Activated T-helper 2 cell treated with anti-CD3 and anti-CD28 coated beads, Interferon-gamma antibody, Interleukin-2, Interleukin-4, amounts not matched to agents 10 μg/mL and 5 μg/mL and 100 μg/mL, durations not matched to agents 14 hours and 24 hours and 36 hours (primary cell): Measurements from ENCODE around the gene C3orf80. TPM values are rescaled to one million over a fixed set of nuclear protein-coding genes. Genes with fewer than 3 reads are reported as not detected.
"Not testable (repeated sequence)": the region's sequence is repeated elsewhere in the genome, so short reads cannot be mapped to it uniquely, and the experiment has no call there.

ENCODE experiments used
- DNase-seq: peaks from one replicate; pipeline ENCODE4 v3.0.0; 2021; ENCODE audit warnings: low spot score
- H3K27ac Mint-ChIP-seq: one replicate; pipeline ENCODE4 v1.8.0; 2021; ENCODE audit warnings: mixed read lengths
- H3K27me3 Mint-ChIP-seq: one replicate; pipeline ENCODE4 v1.8.0; 2021; ENCODE audit warnings: low read depth, mixed read lengths
- H3K36me3 Mint-ChIP-seq: one replicate; pipeline ENCODE4 v1.8.0; 2021; ENCODE audit warnings: low read depth, mixed read lengths
- H3K4me1 Mint-ChIP-seq: one replicate; pipeline ENCODE4 v1.8.0; 2021; ENCODE audit warnings: low read depth, mixed read lengths
- H3K4me3 Mint-ChIP-seq: one replicate; pipeline ENCODE4 v1.8.0; 2021; ENCODE audit warnings: low read depth, mild to moderate bottlenecking, moderate library complexity, mixed read lengths
- H3K9me3 Mint-ChIP-seq: one replicate; pipeline ENCODE4 v1.8.0; 2021; ENCODE audit warnings: mixed read lengths
- intact Hi-C: fragments of 100-400 bp; cut with micrococcal nuclease; formaldehyde crosslinking; loops from one replicate; pipeline ENCODE4 v1.15.1; 2023
- total RNA-seq: library from RNA; stranded (reverse); gene quantifications from 2 replicates; pipeline ENCODE4 v1.2.3, GENCODE V29; 2022

The C3orf80 gene
- total RNA-seq, 1 donor from 2014 or later = 0.25 TPM

DNA sequence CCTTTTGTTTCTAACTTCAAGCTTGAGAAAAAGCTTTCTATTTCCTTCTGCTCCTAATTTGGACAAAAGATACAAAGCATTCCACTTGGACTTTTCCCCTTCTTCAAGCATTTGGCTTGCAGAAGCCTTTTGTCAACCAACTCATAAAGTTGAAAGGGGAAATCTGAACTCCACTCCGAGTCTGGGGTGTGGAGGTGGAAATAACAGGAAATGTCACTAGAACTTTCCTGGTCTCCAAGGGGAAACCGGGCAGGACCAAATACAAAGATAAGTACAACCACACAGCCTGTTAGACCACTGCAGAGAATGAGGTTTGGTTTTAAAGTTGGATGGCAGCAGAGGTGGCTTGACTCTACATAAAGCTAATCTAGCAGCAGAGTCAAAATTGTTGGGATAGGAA, 4.2 kb upstream of the C3orf80 start:
- peaks cover 66% of the 10 kb centered on the region for H3K27me3 Mint-ChIP-seq
- intact Hi-C loops = loop anchor here (10.0 kb wide), 2 partner anchors 264 to 456 kb away; no protein-coding TSS in a partner anchor
- H3K9me3 Mint-ChIP-seq = no peaks in the 10 kb centered on the region
- no peaks in the 10 kb centered on the region for H3K36me3 Mint-ChIP-seq
- H3K4me1 Mint-ChIP-seq = peaks cover 8% of the 10 kb centered on the region
- no peak overlapping the region for H3K4me3 Mint-ChIP-seq
- H3K27ac Mint-ChIP-seq = no peak overlapping the region
- DNase-seq = no peak

DNA sequence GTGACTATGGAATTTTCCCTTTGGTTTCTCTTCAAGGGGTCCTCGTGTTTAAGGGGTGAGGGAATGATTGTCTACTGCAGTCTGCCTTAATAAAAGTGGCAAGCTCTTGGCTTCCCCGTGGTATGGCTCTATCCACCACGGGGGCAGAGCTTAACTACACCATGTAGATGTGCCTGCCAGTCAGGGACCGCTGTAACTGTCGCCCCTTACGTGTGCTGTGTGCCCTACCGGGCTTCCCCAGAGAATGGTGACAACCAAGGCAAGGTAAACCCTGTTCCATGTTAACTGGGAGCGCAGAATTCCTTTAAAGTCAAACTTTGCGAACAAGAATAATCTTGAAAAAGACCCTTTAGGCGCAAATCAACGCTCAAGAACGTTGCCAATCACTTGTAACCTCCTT, 966 bp upstream of the C3orf80 start:
- intact Hi-C loops = loop anchor here (10.0 kb wide), 2 partner anchors 261 to 459 kb away; no protein-coding TSS in a partner anchor
- DNase-seq = no peak
- no peaks in the 10 kb centered on the region for H3K36me3 Mint-ChIP-seq
- H3K4me3 Mint-ChIP-seq = peak overlapping the region; percentile 67
- no peaks in the 10 kb centered on the region for H3K9me3 Mint-ChIP-seq
- peaks cover 68% of the 10 kb centered on the region for H3K27me3 Mint-ChIP-seq
- peaks cover 15% of the 10 kb centered on the region for H3K4me1 Mint-ChIP-seq
- no peak overlapping the region for H3K27ac Mint-ChIP-seq

DNA sequence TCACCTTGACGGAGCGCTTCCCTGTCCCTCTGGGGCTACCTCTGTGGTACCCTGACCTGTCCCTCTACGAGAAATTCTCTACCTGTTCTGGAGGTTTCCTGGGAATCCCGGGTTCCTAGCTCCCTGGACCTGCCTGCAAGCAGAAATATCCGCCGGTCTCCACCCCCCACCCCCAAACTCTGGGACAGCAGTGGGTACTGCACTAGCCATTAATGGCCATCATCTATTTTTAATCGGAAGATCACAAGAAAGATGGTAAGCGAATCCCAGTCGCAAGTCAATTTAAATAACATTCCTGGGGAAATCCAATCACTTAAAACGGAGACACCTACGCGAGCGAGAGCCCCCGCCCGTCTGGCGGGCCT, 429 bp upstream of the C3orf80 start:
- Mint-ChIP-seq H3K36me3 (no peaks in the 10 kb centered on the region), H3K4me3 (peak overlapping the region; percentile 67), H3K4me1 (peaks cover 15% of the 10 kb centered on the region), H3K27ac (no peak overlapping the region), H3K27me3 (peaks cover 66% of the 10 kb centered on the region), H3K9me3 (no peaks in the 10 kb centered on the region)
- intact Hi-C loops = loop anchor here (5.0 to 10.0 kb wide), 4 partner anchors 178 to 460 kb away; no protein-coding TSS in a partner anchor
- no peak for DNase-seq

DNA sequence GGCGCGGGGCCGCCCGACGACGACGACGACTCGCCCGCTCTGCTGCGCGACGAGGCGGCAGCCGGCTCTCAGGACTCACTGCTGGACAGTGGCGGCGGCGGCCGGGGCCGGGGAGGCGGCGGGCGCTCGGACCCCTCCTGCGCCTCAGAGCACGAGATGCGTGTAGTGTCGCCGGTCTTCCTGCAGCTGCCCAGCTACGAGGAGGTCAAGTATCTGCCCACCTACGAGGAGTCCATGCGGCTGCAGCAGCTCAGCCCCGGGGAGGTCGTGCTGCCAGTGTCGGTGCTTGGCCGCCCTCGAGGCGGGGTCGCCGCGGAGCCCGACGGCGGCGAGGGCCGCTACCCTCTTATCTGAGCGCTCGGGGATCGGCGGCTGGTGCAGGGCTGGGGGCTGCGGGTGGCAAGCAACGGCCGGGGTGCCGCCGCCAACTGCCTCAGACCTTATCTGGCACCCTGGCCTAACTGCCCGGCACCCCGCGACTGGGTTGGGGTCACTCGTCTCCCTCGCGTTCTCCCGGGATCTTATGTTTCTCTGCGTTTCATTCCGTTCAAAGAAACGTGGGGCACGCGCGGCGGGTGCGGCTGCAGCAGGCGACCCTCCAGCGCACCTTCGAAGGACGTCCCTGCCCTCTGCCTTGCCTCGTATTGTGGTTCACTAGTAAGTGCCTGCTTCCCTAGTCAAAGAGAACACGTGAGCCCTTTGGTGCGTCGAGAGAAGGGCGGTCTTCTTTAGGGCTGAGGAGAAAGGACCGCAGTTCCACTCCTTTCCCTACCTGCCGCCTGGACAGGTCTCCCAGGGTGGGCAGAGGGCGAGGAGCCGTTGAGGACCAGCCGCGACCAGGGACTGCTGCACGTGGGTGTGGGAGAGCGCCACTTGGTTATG, 1.0 kb downstream of the C3orf80 start:
- no peak for DNase-seq
- H3K4me1 Mint-ChIP-seq = peaks cover 15% of the 10 kb centered on the region
- no peaks in the 10 kb centered on the region for H3K36me3 Mint-ChIP-seq
- intact Hi-C loops = loop anchor here (5.0 to 10.0 kb wide), 4 partner anchors 176 to 461 kb away; no protein-coding TSS in a partner anchor
- peak overlapping the region; percentile 81 for H3K4me3 Mint-ChIP-seq
- H3K27ac Mint-ChIP-seq = peak overlapping the region; percentile 62
- peaks cover 66% of the 10 kb centered on the region for H3K27me3 Mint-ChIP-seq
- no peaks in the 10 kb centered on the region for H3K9me3 Mint-ChIP-seq

DNA sequence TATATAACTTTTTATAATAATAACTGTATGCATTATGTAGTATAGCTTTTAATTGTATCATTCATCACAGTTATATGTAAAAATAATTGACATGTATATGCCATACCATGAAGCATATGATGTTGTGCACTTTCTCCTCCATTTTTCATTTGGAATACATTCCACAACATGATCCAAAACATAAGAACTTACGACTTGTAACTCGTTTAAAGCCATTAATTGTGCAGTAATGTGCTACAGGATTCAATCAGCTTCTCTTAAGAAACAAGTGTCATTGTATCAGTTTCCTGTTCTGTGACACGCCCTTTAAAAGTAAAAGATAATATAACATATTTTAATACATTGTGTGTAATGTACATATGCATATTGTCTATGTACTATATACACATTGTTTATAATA, 2.2 kb downstream of the C3orf80 start:
- intact Hi-C loops = loop anchor here (5.0 to 10.0 kb wide), 4 partner anchors 175 to 463 kb away; no protein-coding TSS in a partner anchor
- H3K9me3 Mint-ChIP-seq = no peaks in the 10 kb centered on the region
- H3K27ac Mint-ChIP-seq = no peak overlapping the region
- H3K4me1 Mint-ChIP-seq = peaks cover 21% of the 10 kb centered on the region
- H3K36me3 Mint-ChIP-seq = no peaks in the 10 kb centered on the region
- H3K27me3 Mint-ChIP-seq = peaks cover 67% of the 10 kb centered on the region
- H3K4me3 Mint-ChIP-seq = no peak overlapping the region
- no peak for DNase-seq

DNA sequence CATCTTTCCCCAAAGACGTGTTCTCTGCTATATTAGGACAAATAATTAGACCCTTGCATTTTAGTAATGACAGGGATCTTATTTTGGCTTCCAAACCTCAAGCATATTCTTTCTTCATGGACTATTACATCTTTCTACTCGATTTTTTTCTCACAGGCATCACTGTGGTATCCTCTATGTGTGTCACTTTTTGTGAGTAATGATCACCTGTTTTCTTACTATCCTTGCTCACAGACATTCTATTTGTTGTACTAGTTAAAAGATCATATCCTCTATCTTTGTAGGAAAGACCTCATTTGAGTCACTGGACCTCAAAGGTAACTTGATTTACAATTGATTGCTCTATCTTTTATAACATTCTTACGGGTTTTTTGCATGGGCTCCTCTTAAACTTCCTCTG, 6.8 kb downstream of the C3orf80 start:
- no peak for DNase-seq
- H3K4me3 Mint-ChIP-seq = no peak overlapping the region
- no peak overlapping the region for H3K27ac Mint-ChIP-seq
- intact Hi-C loops = no loop called here
- no peaks in the 10 kb centered on the region for H3K36me3 Mint-ChIP-seq
- H3K4me1 Mint-ChIP-seq = peaks cover 8% of the 10 kb centered on the region
- H3K9me3 Mint-ChIP-seq = no peaks in the 10 kb centered on the region
- H3K27me3 Mint-ChIP-seq = peaks cover 50% of the 10 kb centered on the region

DNA sequence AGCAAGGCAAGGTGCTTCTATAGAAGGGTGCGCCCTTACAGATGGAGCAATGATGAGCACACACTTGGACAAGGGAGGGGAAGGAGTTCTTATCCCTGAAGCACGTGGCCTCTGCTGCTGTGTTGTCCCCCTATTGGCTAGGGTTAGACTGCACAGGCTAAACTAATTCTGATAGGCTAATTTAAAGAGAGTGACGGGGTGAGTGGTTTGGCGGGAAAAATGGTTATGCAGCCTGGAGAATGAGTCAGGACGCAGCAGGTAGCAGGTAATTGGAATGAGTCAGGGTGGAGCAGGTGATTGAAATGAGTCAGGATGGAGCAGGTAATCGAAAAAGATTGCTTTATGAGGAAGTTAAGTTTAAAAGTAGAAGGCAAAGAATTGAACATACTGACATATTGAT, 15.5 kb downstream of the C3orf80 start:
- H3K9me3 Mint-ChIP-seq, H3K36me3 Mint-ChIP-seq, H3K27ac Mint-ChIP-seq, DNase-seq, H3K4me3 Mint-ChIP-seq, H3K4me1 Mint-ChIP-seq, intact Hi-C loops: not testable (repeated sequence)
- peaks cover 48% of the 10 kb centered on the region for H3K27me3 Mint-ChIP-seq

DNA sequence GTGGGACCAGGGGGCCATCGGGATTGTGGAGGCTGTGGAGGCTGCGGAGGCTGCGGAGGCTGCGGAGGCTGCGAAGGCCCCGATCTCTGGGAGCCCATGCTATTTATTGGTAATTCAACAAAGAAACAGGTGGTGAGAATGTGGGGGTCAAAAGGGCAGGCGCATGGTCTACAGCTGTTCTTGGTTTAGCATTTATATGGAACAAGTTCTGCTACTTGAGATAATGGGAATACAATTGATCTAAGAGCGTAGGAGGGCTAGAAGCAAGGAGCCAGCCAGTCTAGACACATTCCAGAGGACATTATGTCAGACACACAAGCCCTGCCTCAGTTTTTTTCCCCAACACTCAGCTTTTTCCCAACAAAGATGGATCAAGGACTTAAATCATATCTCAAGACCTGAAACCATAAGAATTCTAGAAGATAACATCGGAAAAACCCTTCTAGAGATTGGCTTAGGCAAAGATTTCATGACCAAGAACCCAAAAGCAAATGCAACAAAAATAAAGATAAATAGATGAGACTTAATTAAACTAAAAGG, 20.1 kb downstream of the C3orf80 start:
- Mint-ChIP-seq H3K27me3 (peaks cover 49% of the 10 kb centered on the region), H3K4me1 (no peaks in the 10 kb centered on the region)

DNA sequence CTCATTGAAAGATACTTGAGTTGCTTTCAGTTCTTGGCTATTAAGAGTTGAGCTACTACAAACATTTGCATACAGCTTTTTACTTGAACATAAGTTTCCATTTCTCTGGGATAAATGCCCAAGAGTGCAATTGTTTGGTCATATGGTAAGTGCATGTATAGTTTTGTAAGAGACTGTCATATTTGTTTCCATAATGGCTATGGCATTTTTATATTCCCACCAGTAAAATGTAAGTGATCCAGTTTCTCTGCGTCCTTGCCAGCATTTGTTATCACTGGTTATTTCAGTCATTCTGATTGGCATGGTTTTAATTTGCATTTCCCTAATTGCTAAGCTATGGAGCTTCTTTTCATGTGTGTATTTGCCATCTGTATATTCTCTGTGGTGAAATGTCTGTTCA, 22.5 kb downstream of the C3orf80 start:
- no peak for DNase-seq
- Mint-ChIP-seq H3K27ac (no peak overlapping the region), H3K4me3 (no peak overlapping the region), H3K36me3 (no peaks in the 10 kb centered on the region), H3K27me3 (peaks cover 37% of the 10 kb centered on the region), H3K4me1 (no peaks in the 10 kb centered on the region), H3K9me3 (no peaks in the 10 kb centered on the region)
- intact Hi-C loops = no loop called here

More for the DNA sequence above, 20.1 kb downstream of the C3orf80 start:
- Mint-ChIP-seq H3K36me3 (no peaks in the 10 kb centered on the region), H3K27ac (no peak overlapping the region), H3K4me3 (no peak overlapping the region), H3K9me3 (no peaks in the 10 kb centered on the region)
- DNase-seq = no peak
- intact Hi-C loops = no loop called here

DNA sequence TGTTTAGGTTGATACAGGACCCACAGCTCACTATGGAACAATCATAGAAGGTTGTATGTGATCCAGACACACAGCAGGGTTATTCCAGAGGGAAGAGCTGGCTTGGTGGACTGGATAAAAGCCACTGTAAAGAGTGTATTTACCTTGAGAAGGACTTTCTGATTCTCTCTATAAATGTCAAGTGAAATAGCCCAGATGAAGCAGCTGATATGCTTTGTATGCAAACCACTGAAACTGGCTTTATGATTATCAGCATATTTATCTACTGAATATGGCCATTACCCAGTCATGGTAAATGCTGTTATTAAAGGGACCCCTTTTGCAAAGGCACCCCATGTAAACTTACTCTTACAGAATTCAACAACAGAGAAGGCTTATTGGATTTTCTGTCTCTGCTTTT, 28.1 kb downstream of the C3orf80 start:
- peaks cover 1% of the 10 kb centered on the region for H3K4me1 Mint-ChIP-seq
- H3K27me3 Mint-ChIP-seq = peaks cover 17% of the 10 kb centered on the region
- no peaks in the 10 kb centered on the region for H3K9me3 Mint-ChIP-seq
- H3K36me3 Mint-ChIP-seq = no peaks in the 10 kb centered on the region
- no peak overlapping the region for H3K27ac Mint-ChIP-seq
- no peak overlapping the region for H3K4me3 Mint-ChIP-seq
- intact Hi-C loops = no loop called here
- DNase-seq = no peak

DNA sequence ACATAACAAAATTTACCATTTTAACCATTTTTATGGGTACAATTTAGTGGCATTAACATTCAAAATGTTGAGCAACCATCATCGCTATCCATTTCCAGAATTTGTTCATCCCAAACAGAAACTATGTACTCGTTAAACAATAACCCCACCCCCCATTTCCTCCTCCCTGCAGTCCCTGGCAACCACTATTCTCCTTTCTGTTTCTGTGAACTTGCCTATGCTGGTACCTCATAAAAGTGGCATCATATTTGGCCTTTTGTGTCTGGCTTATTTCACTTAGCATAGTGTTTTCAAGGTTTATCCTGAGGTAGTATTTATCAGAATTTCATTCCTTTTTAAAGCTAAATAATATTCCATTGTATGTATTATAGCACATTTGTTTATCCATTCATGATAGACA, 32.4 kb downstream of the C3orf80 start:
- H3K27me3 Mint-ChIP-seq = no peaks in the 10 kb centered on the region
- peaks cover 6% of the 10 kb centered on the region for H3K4me1 Mint-ChIP-seq
- H3K4me3 Mint-ChIP-seq = no peak overlapping the region
- no peaks in the 10 kb centered on the region for H3K9me3 Mint-ChIP-seq
- H3K27ac Mint-ChIP-seq = no peak overlapping the region
- DNase-seq = no peak
- H3K36me3 Mint-ChIP-seq = no peaks in the 10 kb centered on the region
- intact Hi-C loops = no loop called here

DNA sequence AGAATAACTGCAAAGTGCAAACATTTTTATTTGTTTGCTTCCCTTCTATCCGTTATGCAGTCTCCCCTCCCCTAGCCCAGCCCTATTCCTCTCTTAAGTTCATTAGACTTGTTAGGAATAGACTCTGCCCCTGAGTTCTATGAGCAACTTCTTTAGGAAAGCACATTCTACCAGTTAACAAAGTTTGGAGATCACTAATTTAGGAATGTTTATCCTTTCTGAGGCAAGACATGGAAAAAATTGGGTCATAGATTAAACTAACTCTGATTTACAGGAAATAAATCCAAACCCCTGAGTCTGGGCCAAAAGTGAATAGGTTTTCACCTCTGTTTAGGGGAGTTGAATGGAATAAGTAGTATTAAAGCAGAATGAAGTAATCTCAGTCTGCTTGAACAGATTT, 34.4 kb downstream of the C3orf80 start:
- intact Hi-C loops = no loop called here
- Mint-ChIP-seq H3K4me3 (no peak overlapping the region), H3K9me3 (no peaks in the 10 kb centered on the region), H3K27me3 (no peaks in the 10 kb centered on the region), H3K27ac (no peak overlapping the region), H3K36me3 (no peaks in the 10 kb centered on the region), H3K4me1 (peaks cover 5% of the 10 kb centered on the region)
- no peak for DNase-seq

DNA sequence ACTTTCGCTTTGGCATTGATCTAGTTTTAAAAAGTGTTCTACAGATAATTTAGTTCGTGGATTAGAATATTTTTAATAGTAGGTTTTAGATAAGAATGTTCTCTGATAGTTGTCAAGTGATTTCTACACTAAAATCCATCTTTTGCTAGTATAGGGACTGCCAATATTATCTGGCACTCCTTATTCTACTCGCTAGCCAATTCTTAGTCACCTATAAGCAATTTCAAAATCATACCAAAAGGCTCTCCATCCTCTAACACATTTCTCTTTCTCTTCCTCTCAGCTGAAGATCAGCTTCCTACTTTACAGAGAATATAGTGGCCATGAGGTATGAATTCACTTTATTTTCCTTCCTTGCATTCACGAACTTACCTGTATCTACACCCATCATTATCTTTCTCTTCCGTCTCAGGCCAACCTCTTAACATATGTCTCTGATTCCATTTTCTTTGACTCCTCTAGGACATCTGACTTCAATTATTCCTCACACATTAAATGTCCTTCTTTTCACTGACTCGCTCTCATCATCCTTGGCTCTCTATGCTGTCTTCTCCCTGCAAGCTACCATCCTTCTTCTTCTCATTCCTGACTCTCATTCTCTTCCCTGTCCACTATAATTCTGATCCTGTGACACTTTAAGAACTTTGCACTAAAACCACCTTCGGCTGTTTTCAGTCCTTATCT, 35.5 kb downstream of the C3orf80 start:
- Mint-ChIP-seq H3K27ac (no peak overlapping the region), H3K27me3 (no peaks in the 10 kb centered on the region), H3K4me1 (peaks cover 5% of the 10 kb centered on the region), H3K36me3 (no peaks in the 10 kb centered on the region), H3K9me3 (no peaks in the 10 kb centered on the region), H3K4me3 (no peak overlapping the region)
- intact Hi-C loops = no loop called here
- no peak for DNase-seq
